B cell (primary cell): ENCODE results near the gene HERC2.

Source experiments
- CTCF ChIP-seq: fragments of 200-600 bp; IDR thresholded peaks from one replicate; pipeline ENCODE4 v1.8.0; 2022; ENCODE audit warnings: antibody characterized with exemption, mild to moderate bottlenecking
- EZH2 ChIP-seq: IDR thresholded peaks from 2 replicates; pipeline ENCODE4 v1.6.1; 2012; ENCODE audit warnings: borderline replicate concordance, low read depth, mild to moderate bottlenecking, moderate library complexity, low read length; ENCODE audit not compliant: insufficient read depth, poor library complexity, severe bottlenecking

- TF ChIP-seq CTCF (no peak), EZH2 (no peak)
These were observed 199.7 kb downstream of the HERC2 start for GRCh38 chr15:28122038-28122949.
